Measurements from ENCODE around the gene SLC35D1. TPM values are rescaled to one million over a fixed set of nuclear protein-coding genes. Genes with fewer than 3 reads are reported as not detected.

The SLC35D1 gene
- total RNA-seq (2013; cell fraction: nucleolus; rRNA removed): 20.6 and 22.1 TPM in 2 replicates
- total RNA-seq (2014; rRNA removed) (7.7 and 9.5 TPM in 2 replicates), total RNA-seq (2014; rRNA removed; fragmentation: Illumina TruSeq; extraction: Trizol) (9.0 and 9.3 TPM in 2 replicates), total RNA-seq (2021) (8.4 and 8.6 TPM in 2 replicates), polyA plus RNA-seq (2011; rRNA removed) (8.8 and 10.6 TPM in 2 replicates), polyA plus RNA-seq (2014; fragmentation: Illumina TruSeq; extraction: Trizol) (9.3 and 10.8 TPM in 2 replicates), polyA plus RNA-seq (2014; fragmentation: Nextera tagmentation; extraction: Ambion mirVana) (1 to 10 TPM; 2.9 to 3.4 TPM), polyA plus RNA-seq (2014; rRNA removed) (6.0 and 7.0 TPM in 2 replicates), polyA plus RNA-seq (2016; fragmentation: Nextera tagmentation; extraction: Ambion mirVana) (10 to 100 TPM; 11.4 to 12.4 TPM), polyA minus RNA-seq (2011; rRNA and poly(A)+ RNA removed) (10.0 and 11.4 TPM in 2 replicates), Bru-seq, nascent RNA (percentile 82 among the genes with signal in this experiment), BruChase-seq, experiment 1, labeled RNA remaining after a 6-hour chase (percentile 78 among the genes with signal in this experiment), BruChase-seq, experiment 2, labeled RNA remaining after a 2-hour chase (percentile 81 among the genes with signal in this experiment)
- polyA plus RNA-seq (2011; ENCODE audit: low read depth): 4.0 TPM
- 4.6 and 5.3 TPM in 2 replicates for polyA plus RNA-seq (2011; cell fraction: cytosol; rRNA removed)
- 8.7 and 8.9 TPM in 2 replicates for polyA plus RNA-seq (2011; cell fraction: nucleus; rRNA removed)
- 4.8 TPM in 2 replicates for polyA plus RNA-seq (2012)
- 2.9 and 4.3 TPM in 2 replicates for polyA minus RNA-seq (2011; cell fraction: cytosol; rRNA and poly(A)+ RNA removed)
- 6.3 and 9.9 TPM in 2 replicates for polyA minus RNA-seq (2011; cell fraction: nucleus; rRNA and poly(A)+ RNA removed)
- long read RNA-seq, experiment 1, full-length matches to known transcripts: 2 of 3 reads
- long read RNA-seq, experiment 1, partial matches to known transcripts: 0 of 3 reads
- long read RNA-seq, experiment 1, other reads (novel, unspliced or antisense): 1 of 3 reads
- long read RNA-seq, experiment 2, full-length matches to known transcripts: 2 of 10 reads
- long read RNA-seq, experiment 2, partial matches to known transcripts: 0 of 10 reads
- long read RNA-seq, experiment 2, other reads (novel, unspliced or antisense): 8 of 10 reads

DNA sequence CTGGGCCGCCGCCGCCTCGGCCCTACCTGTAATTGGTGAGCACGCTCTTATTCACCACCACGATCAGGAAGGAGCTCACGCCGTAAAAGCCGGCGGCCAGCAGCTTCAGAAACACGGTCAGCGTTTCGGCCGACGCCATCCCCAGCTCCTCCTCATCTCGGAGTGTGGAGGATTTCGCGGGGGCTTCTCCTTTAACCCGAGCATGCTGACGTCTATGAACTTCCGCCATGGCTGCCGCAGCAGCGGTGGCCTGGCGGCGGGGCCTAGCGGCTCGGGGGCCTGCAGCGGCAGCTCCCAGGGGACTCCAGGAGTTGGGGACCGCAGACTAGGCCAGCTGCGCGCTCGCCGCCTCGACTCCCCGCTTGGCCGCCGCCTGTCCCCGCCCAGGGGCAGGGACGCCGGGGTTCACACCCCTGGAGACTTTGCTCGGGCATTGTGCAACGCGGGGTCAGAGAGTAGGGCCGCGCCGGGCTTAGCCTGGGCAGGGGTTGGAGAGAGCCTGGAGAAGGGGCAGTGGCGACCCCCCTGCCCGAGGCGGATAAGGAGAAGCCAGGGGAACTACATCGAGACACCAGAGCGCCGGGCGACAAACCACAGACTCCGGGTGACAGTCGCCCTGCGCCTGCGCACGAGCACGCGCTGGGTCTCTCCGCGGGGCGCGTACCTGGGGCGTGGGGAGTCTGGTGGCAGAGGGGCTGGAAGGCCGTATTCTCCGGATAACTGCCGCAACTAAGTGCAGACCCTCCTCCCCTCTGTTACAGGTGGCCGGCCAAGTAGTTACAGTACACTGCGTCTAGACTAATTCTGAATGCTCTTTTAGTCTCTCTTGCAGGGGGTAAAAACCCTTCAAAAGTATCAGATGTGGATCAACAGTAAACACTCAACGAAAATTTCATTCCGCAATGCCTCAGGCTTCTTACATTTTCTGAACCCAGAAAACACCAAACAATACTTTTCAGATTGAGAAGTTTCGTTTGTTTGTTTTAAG, at the start of gene SLC35D1:
Gene SLC35D1 (minus strand): TSS at position 364 of the 988 bp plus-strand sequence. CDS start 135 bp downstream, at position 229.
- ATAC-seq (peak; percentile 83), DNase-seq (ENCODE audit: low read depth, low spot score) (peak; percentile 39), FAIRE-seq (no peak)
- in situ Hi-C loops (cut with MboI) (no loop called here), intact Hi-C loops (cut with micrococcal nuclease; ENCODE audit: unreplicated experiment) (loop anchor here (1.0 to 5.0 kb wide), 5 partner anchors 57 to 158 kb away; no protein-coding TSS in a partner anchor)
- Histone ChIP-seq H3K79me2 (ENCODE audit: control insufficient read depth, insufficient read depth, low read length) (peaks cover 10% of the 10 kb centered on the region), H3K36me3 (ENCODE audit: control insufficient read depth in 2 of 2, insufficient read depth in 2 of 2, low read length in 1 of 2) (no peaks in the 10 kb centered on the region), H4K20me1 (ENCODE audit: control insufficient read depth, insufficient read depth) (no peaks in the 10 kb centered on the region), H3K27me3 (replicated peaks in 1 of 2; ENCODE audit: control insufficient read depth in 2 of 2, insufficient read depth in 2 of 2, low read length in 1 of 2) (no peaks in the 10 kb centered on the region; a peak in 1 of 4 replicates), H3K9me3 (replicated peaks; ENCODE audit: control insufficient read depth, insufficient read depth, low read length) (no peaks in the 10 kb centered on the region), H3K4me2 (ENCODE audit: control insufficient read depth, insufficient read depth) (peak within 1 kb of the TSS; percentile 81), H3K27ac (ENCODE audit: control insufficient read depth, insufficient read depth) (peak within 1 kb of the TSS; percentile 78), H3K9ac (ENCODE audit: control insufficient read depth, insufficient read depth, low read length) (peak within 1 kb of the TSS; percentile 85), H2AFZ (ENCODE audit: control insufficient read depth, low read depth, low read length) (peak within 1 kb of the TSS; percentile 98), H3K4me3 (peak within 1 kb of the TSS; percentile 82), H3K4me1 (ENCODE audit: control insufficient read depth, insufficient read depth, low read length) (no peaks in the 10 kb centered on the region)
- no TSS peak for BruUV-seq (replicated peaks)
- SMC1A ChIA-PET (ENCODE audit: uncharacterized antibody, unreplicated experiment): interaction anchor here (0.6 to 1.7 kb wide), 6 partner anchors 58 to 279 kb away, joined by 3 to 4 read pairs (median 4); no protein-coding TSS in a partner anchor
- RAD21 ChIA-PET (ENCODE audit: unreplicated experiment): interaction anchor here (0.6 to 1.2 kb wide), 8 partner anchors 58 to 1634 kb away, joined by 3 to 6 read pairs (median 3); partner anchors contain the start of genes LEPR and LEPROT
- CTCF ChIA-PET: interaction anchor here (0.6 to 1.9 kb wide), 8 partner anchors 34 to 716 kb away, joined by 3 to 9 read pairs (median 4); no protein-coding TSS in a partner anchor
- POLR2A ChIA-PET: interaction anchor here (0.7 to 1.7 kb wide), 7 partner anchors 9 to 481 kb away, joined by 3 to 6 read pairs (median 4); no protein-coding TSS in a partner anchor
- 1% methylated on average over 63 of the region's 73 CpGs for WGBS (ENCODE audit: insufficient coverage, insufficient replicate concordance, low lambda C conversion rate, missing lambda C conversion rate)
- TF ChIP-seq CEBPZ (IDR thresholded peaks at IDR 0.05; ENCODE audit: low read depth, low read length) (no peak), HDGF (IDR thresholded peaks at IDR 0.05) (no peak), WRNIP1 (IDR thresholded peaks at IDR 0.05; ENCODE audit: borderline replicate concordance, low read depth, low read length) (no peak), EED (IDR thresholded peaks at IDR 0.05; ENCODE audit: low read depth) (0 out of 2 replicates have a peak, but pooled peaks have one; percentile 44), FOXM1 (IDR thresholded peaks at IDR 0.05; ENCODE audit: low read depth, low read length) (no peak), KDM1A (IDR thresholded peaks at IDR 0.05; ENCODE audit: borderline replicate concordance) (no peak), TAF1 (IDR thresholded peaks at IDR 0.05; ENCODE audit: borderline replicate concordance, low read depth, low read length) (peak; percentile 66; the same call in 1 of the 2 replicates), PKNOX1 (IDR thresholded peaks at IDR 0.05) (no peak), EGR1 (IDR thresholded peaks at IDR 0.05; ENCODE audit: borderline replicate concordance in 1 of 2, low read depth in 2 of 2, low read length in 2 of 2) (peak in 1 of 2 experiments; percentile 7; a peak in 1 of 3 replicates), PBX3 (IDR thresholded peaks at IDR 0.05; ENCODE audit: insufficient replicate concordance, low read depth, low read length) (no peak), TBL1XR1 (IDR thresholded peaks at IDR 0.05; ENCODE audit: low read depth, low read length) (no peak)
